ENCODE results near the gene LENG1.

GRCh38 chr19:54189735-54190502 is 30.4 kb upstream of the LENG1 start:
- TF ChIP-seq TBP (optimal IDR thresholded peaks at IDR 0.05; ENCODE audit: low read depth, low read length), result no peak
- TF ChIP-seq CTCF (IDR thresholded peaks at IDR 0.05 in 2 of 3, conservative IDR thresholded peaks at IDR 0.05 in 1 of 3; ENCODE audit: insufficient read depth in 2 of 3, low read depth in 1 of 3, low read length in 3 of 3), result no peak
- no peak for TF ChIP-seq NFATC3 (IDR thresholded peaks at IDR 0.05)
- TF ChIP-seq, protein P1, sequence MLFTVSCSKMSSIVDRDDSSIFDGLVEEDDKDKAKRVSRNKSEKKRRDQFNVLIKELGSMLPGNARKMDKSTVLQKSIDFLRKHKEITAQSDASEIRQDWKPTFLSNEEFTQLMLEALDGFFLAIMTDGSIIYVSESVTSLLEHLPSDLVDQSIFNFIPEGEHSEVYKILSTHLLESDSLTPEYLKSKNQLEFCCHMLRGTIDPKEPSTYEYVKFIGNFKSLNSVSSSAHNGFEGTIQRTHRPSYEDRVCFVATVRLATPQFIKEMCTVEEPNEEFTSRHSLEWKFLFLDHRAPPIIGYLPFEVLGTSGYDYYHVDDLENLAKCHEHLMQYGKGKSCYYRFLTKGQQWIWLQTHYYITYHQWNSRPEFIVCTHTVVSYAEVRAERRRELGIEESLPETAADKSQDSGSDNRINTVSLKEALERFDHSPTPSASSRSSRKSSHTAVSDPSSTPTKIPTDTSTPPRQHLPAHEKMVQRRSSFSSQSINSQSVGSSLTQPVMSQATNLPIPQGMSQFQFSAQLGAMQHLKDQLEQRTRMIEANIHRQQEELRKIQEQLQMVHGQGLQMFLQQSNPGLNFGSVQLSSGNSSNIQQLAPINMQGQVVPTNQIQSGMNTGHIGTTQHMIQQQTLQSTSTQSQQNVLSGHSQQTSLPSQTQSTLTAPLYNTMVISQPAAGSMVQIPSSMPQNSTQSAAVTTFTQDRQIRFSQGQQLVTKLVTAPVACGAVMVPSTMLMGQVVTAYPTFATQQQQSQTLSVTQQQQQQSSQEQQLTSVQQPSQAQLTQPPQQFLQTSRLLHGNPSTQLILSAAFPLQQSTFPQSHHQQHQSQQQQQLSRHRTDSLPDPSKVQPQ (CRISPR knock-in tag; IDR thresholded peaks at IDR 0.05; ENCODE audit: borderline replicate concordance), result no peak
- TF ChIP-seq, protein P2, sequence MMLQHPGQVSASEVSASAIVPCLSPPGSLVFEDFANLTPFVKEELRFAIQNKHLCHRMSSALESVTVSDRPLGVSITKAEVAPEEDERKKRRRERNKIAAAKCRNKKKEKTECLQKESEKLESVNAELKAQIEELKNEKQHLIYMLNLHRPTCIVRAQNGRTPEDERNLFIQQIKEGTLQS (IDR thresholded peaks at IDR 0.05), result peak; percentile 46; the same call in 1 of the 2 replicates
- TF ChIP-seq, protein P2 (CRISPR knock-in tag; conservative IDR thresholded peaks at IDR 0.05), result no peak
- TF ChIP-seq DLX4 (CRISPR knock-in tag; IDR thresholded peaks at IDR 0.05), result no peak
- no peak for TF ChIP-seq MCM5 (IDR thresholded peaks at IDR 0.05; ENCODE audit: low read depth)

Measured in K562 (cell line).